HG03469 (cell line): Measurements from ENCODE around the gene RAB44.

Source experiments
- ATAC-seq: cut with Tn5 transposase; IDR thresholded peaks from one replicate; pipeline ENCODE4 v1.9.1; 2021; ENCODE audit warnings: mild to moderate bottlenecking, moderate library complexity, moderate number of reproducible peaks; ENCODE audit not compliant: unreplicated experiment

Gene RAB44

GRCh38 chr6:36666826-36667591, 30.6 kb upstream of the RAB44 start:
- peak; percentile 42 for ATAC-seq

GRCh38 chr6:36668591-36668990, 29.0 kb upstream of the RAB44 start:
- no peak for ATAC-seq

- no peak for ATAC-seq
Observed at GRCh38 chr6:36669002-36669401, 28.6 kb upstream of the RAB44 start.

- no peak for ATAC-seq
Observed at GRCh38 chr6:36670271-36670670, 27.4 kb upstream of the RAB44 start.

- no peak for ATAC-seq
Observed at GRCh38 chr6:36671687-36672375, 25.8 kb upstream of the RAB44 start.

- no peak for ATAC-seq
Observed at GRCh38 chr6:36673882-36674281, 23.7 kb upstream of the RAB44 start.

GRCh38 chr6:36674942-36675341, 22.7 kb upstream of the RAB44 start:
- no peak for ATAC-seq

- no peak for ATAC-seq
Observed at GRCh38 chr6:36676141-36677058, 21.2 kb upstream of the RAB44 start.

- no peak for ATAC-seq
Observed at GRCh38 chr6:36677059-36677749, 20.4 kb upstream of the RAB44 start.

GRCh38 chr6:36677753-36678487, 19.7 kb upstream of the RAB44 start:
- no peak for ATAC-seq

GRCh38 chr6:36678488-36679042, 19.1 kb upstream of the RAB44 start, which contains the start of gene CDKN1A:
Gene CDKN1A (plus strand): TSS chr6:36678714. CDS start chr6:36684102, 5,388 bp downstream.
- peak; percentile 36 for ATAC-seq

GRCh38 chr6:36679043-36679833, 18.4 kb upstream of the RAB44 start:
- ATAC-seq, result no peak

- no peak for ATAC-seq
Observed at GRCh38 chr6:36682328-36683144, 15.1 kb upstream of the RAB44 start.

GRCh38 chr6:36683145-36683655, 14.4 kb upstream of the RAB44 start:
- ATAC-seq, result no peak

- no peak for ATAC-seq
Observed at GRCh38 chr6:36683656-36684446, 13.8 kb upstream of the RAB44 start.

GRCh38 chr6:36684447-36684812, 13.2 kb upstream of the RAB44 start:
- ATAC-seq, result no peak
